Lung (tissue), 12 donors: ENCODE measurements around the gene NFAM1. TPM values are rescaled to one million over a fixed set of nuclear protein-coding genes. Genes with fewer than 3 reads are reported as not detected.
A peak's percentile ranks its signal among the peaks of the same experiment; 100 is the strongest.

ENCODE experiments used
- ATAC-seq: fragments of 200-7000 bp; cut with Tn5 transposase; one replicate; pipeline ENCODE4 v1.9.1; 2020; ENCODE audit warnings: moderate number of reproducible peaks; ENCODE audit not compliant: insufficient read depth, low FRiP score
- DNase-seq, 3 donors: peaks; one replicate each; pipeline ENCODE4 v3.0.0-alpha.2; 2013 to 2017
- H3K27ac ChIP-seq, 2 donors: one replicate each; pipeline ENCODE4 v1.5.1; 2013; ENCODE audit warnings: mild to moderate bottlenecking in 2 of 2, moderate library complexity in 2 of 2, control low read depth in 1 of 2, inconsistent platforms in 1 of 2, low read depth in 1 of 2, low read length in 1 of 2
- H3K27me3 ChIP-seq, 3 donors: one replicate each; pipeline ENCODE4 v1.5.1; 2013; ENCODE audit warnings: low read length in 2 of 3; ENCODE audit not compliant: control insufficient read depth in 3 of 3, insufficient read depth in 3 of 3
- H3K36me3 ChIP-seq, 4 donors: one replicate each; pipeline ENCODE4 v1.5.1; 2013; ENCODE audit warnings: low read length in 4 of 4, mild to moderate bottlenecking in 1 of 4, moderate library complexity in 1 of 4; ENCODE audit not compliant: control insufficient read depth in 4 of 4, insufficient read depth in 4 of 4
- H3K4me1 ChIP-seq, 5 donors: one replicate each; pipeline ENCODE4 v1.5.1; 2013; ENCODE audit warnings: low read length in 5 of 5, mild to moderate bottlenecking in 2 of 5, moderate library complexity in 1 of 5; ENCODE audit not compliant: control insufficient read depth in 5 of 5, insufficient read depth in 5 of 5
- H3K4me3 ChIP-seq: one replicate; pipeline ENCODE4 v1.5.1; 2013; ENCODE audit warnings: mild to moderate bottlenecking, control low read depth, moderate library complexity
- H3K9ac ChIP-seq, 2 donors: one replicate each; pipeline ENCODE4 v1.5.1; 2013; ENCODE audit warnings: low read length in 2 of 2, control low read depth in 1 of 2; ENCODE audit not compliant: insufficient read depth in 1 of 2
- H3K9me3 ChIP-seq, 4 donors: one replicate each; pipeline ENCODE4 v1.5.1; 2013; ENCODE audit warnings: low read length in 3 of 4, mild to moderate bottlenecking in 1 of 4, moderate library complexity in 1 of 4; ENCODE audit not compliant: control insufficient read depth in 4 of 4, insufficient read depth in 3 of 4
- WGBS, 2 donors: extraction: QIAGEN DNeasy Blood & Tissue Kit; methylation state at CpG; one replicate each; pipeline ENCODE4 v1.1.7; 2013; 5-methylcytosine and 5-hydroxymethylcytosine counted together
- polyA plus RNA-seq, 2 donors: library from polyadenylated mRNA; stranded (reverse); fragments of 200-250 nt; gene quantifications; one replicate each; pipeline ENCODE4 v1.2.1, GENCODE V29; 2013
- total RNA-seq, 2 donors: library from RNA; depleted of rRNA in 1 of 2; stranded (reverse); fragments of >200 nt in 1 of 2; gene quantifications; one replicate each; pipeline ENCODE4 v1.2.1, GENCODE V29; 2014 to 2021
- TF ChIP-seq, protein P1 (sequence below): IDR thresholded peaks from 2 replicates; pipeline ENCODE4 v1.5.1; 2012; ENCODE audit warnings: mild to moderate bottlenecking; ENCODE audit errors: control extremely low read depth, extremely low read depth
- donor health status: control.
- donor health status: control.
- donor health status: Bipolar disorder and iron deficiency.
- donor health status: healthy.
- donor health status: DM: yes; HTN: yes; CAD: no.

NFAM1 gene
- total and polyA plus RNA-seq, 4 donors, result 2.2 to 24.6 (median 9.0) TPM

- DNase-seq (peak; percentile 93 to 95 (median 94)), ATAC-seq (peak; percentile 96)
- Histone ChIP-seq H3K4me1 (peaks cover 0 to 39% (median 12%) of the 10 kb centered on the region in 5 donors), H3K9ac (peak overlapping the region in 1 of 2 donors; percentile 45), H3K4me3 (peak overlapping the region; percentile 5), H3K27ac (peak overlapping the region in 1 of 2 donors; percentile 12), H3K9me3 (no peaks in the 10 kb centered on the region), H3K36me3 (no peaks in the 10 kb centered on the region), H3K27me3 (peaks cover 0 to 11% (median 10%) of the 10 kb centered on the region in 3 donors)
- TF ChIP-seq, protein P1, sequence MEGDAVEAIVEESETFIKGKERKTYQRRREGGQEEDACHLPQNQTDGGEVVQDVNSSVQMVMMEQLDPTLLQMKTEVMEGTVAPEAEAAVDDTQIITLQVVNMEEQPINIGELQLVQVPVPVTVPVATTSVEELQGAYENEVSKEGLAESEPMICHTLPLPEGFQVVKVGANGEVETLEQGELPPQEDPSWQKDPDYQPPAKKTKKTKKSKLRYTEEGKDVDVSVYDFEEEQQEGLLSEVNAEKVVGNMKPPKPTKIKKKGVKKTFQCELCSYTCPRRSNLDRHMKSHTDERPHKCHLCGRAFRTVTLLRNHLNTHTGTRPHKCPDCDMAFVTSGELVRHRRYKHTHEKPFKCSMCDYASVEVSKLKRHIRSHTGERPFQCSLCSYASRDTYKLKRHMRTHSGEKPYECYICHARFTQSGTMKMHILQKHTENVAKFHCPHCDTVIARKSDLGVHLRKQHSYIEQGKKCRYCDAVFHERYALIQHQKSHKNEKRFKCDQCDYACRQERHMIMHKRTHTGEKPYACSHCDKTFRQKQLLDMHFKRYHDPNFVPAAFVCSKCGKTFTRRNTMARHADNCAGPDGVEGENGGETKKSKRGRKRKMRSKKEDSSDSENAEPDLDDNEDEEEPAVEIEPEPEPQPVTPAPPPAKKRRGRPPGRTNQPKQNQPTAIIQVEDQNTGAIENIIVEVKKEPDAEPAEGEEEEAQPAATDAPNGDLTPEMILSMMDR, result no peak
- 8 to 9% methylated on average over 37 to 42 of the region's 42 CpGs for WGBS, 2 donors
Observed at GRCh38 chr22:42369250-42370041, 62.8 kb downstream of the NFAM1 start.

- H3K36me3 ChIP-seq, result no peaks in the 10 kb centered on the region
- H3K9ac ChIP-seq, result no peak overlapping the region
- TF ChIP-seq, protein P1, result no peak
- ATAC-seq, result peak; percentile 9
- peaks cover 0 to 42% (median 12%) of the 10 kb centered on the region in 5 donors for H3K4me1 ChIP-seq
- peaks cover 0 to 11% (median 10%) of the 10 kb centered on the region in 3 donors for H3K27me3 ChIP-seq
- H3K9me3 ChIP-seq, result no peaks in the 10 kb centered on the region
- 2% methylated on average over 74 to 86 of the region's 86 CpGs for WGBS, 2 donors
- DNase-seq, result peak; percentile 36 to 42 (median 40)
- peak overlapping the region; percentile 59 for H3K4me3 ChIP-seq
- H3K27ac ChIP-seq, result no peak overlapping the region
Observed at GRCh38 chr22:42368379-42369249, 63.6 kb downstream of the NFAM1 start.

DNA sequence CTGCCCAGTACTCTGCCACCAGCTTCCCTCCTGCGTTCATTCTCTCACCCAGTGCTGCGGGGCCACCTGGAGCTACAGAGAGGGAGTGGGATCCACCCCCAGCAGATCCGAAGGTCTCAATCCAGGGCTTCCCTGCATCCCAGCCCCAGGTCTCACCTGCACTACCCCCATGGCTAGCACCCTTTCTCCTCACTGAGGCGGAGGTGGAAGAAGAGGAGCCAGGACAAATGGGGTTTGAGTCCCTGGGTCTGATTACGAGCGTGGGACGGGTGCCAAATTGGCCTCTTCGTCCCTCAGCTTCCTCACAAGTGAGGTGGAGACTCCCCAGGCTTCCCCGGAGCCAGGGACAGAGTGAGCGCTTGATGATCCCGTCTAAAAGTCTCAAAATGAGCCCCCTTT is 64.2 kb downstream of the NFAM1 start:
- no peaks in the 10 kb centered on the region for H3K9me3 ChIP-seq
- DNase-seq, result no peak
- no peak for ATAC-seq
- no peak overlapping the region for H3K4me3 ChIP-seq
- peaks cover 0 to 11% (median 10%) of the 10 kb centered on the region in 3 donors for H3K27me3 ChIP-seq
- H3K4me1 ChIP-seq, result peaks cover 0 to 42% (median 12%) of the 10 kb centered on the region in 5 donors
- H3K9ac ChIP-seq, result no peak overlapping the region
- 12 to 13% methylated on average over 11 of the region's 11 CpGs for WGBS, 2 donors
- no peaks in the 10 kb centered on the region for H3K36me3 ChIP-seq
- no peak overlapping the region for H3K27ac ChIP-seq
- TF ChIP-seq, protein P1, result no peak
